ENCODE data around the gene NAGPA.

The NAGPA gene

GRCh38 chr16:5004311-5004710, 29.4 kb downstream of the NAGPA start:
- in situ Hi-C loops (cut with MboI; ENCODE audit: low sequenced_read_pairs): no loop called here

GRCh38 chr16:5003828-5004227, 29.9 kb downstream of the NAGPA start:
- in situ Hi-C loops (cut with MboI; ENCODE audit: low sequenced_read_pairs): no loop called here

GRCh38 chr16:5003211-5003610, 30.5 kb downstream of the NAGPA start:
- in situ Hi-C loops (cut with MboI; ENCODE audit: low sequenced_read_pairs): no loop called here

- in situ Hi-C loops (cut with MboI; ENCODE audit: low sequenced_read_pairs): no loop called here
Observed at GRCh38 chr16:5002699-5003143, 31.0 kb downstream of the NAGPA start.

- in situ Hi-C loops (cut with MboI; ENCODE audit: low sequenced_read_pairs): no loop called here
Observed at GRCh38 chr16:5001986-5002385, 31.7 kb downstream of the NAGPA start.

- in situ Hi-C loops (cut with MboI; ENCODE audit: low sequenced_read_pairs): no loop called here
Observed at GRCh38 chr16:5001571-5001970, 32.2 kb downstream of the NAGPA start.

- in situ Hi-C loops (cut with MboI; ENCODE audit: low sequenced_read_pairs): no loop called here
Observed at GRCh38 chr16:5000573-5001001, 33.1 kb downstream of the NAGPA start.

- in situ Hi-C loops (cut with MboI; ENCODE audit: low sequenced_read_pairs): no loop called here
Observed at GRCh38 chr16:4994719-4995434, 38.9 kb downstream of the NAGPA start.

- in situ Hi-C loops (cut with MboI; ENCODE audit: low sequenced_read_pairs): no loop called here
Observed at GRCh38 chr16:4991754-4992153, 42.0 kb downstream of the NAGPA start.

- in situ Hi-C loops (cut with MboI; ENCODE audit: low sequenced_read_pairs): no loop called here
Observed at GRCh38 chr16:4990415-4990814, 43.3 kb downstream of the NAGPA start.

- in situ Hi-C loops (cut with MboI; ENCODE audit: low sequenced_read_pairs): no loop called here
Observed at GRCh38 chr16:4989391-4990006, 44.2 kb downstream of the NAGPA start.

GRCh38 chr16:4988647-4989046, 45.1 kb downstream of the NAGPA start:
- in situ Hi-C loops (cut with MboI; ENCODE audit: low sequenced_read_pairs): no loop called here

- in situ Hi-C loops (cut with MboI; ENCODE audit: low sequenced_read_pairs): no loop called here
Observed at GRCh38 chr16:4987580-4988374, 46.0 kb downstream of the NAGPA start.

- in situ Hi-C loops (cut with MboI; ENCODE audit: low sequenced_read_pairs): no loop called here
Observed at GRCh38 chr16:4987250-4987579, 46.5 kb downstream of the NAGPA start.

GRCh38 chr16:4984174-4984990, 49.4 kb downstream of the NAGPA start:
- in situ Hi-C loops (cut with MboI; ENCODE audit: low sequenced_read_pairs): no loop called here

GRCh38 chr16:4982056-4982867, 51.5 kb downstream of the NAGPA start:
- in situ Hi-C loops (cut with MboI; ENCODE audit: low sequenced_read_pairs): no loop called here

- in situ Hi-C loops (cut with MboI; ENCODE audit: low sequenced_read_pairs): no loop called here
Observed at GRCh38 chr16:4981473-4981872, 52.3 kb downstream of the NAGPA start.

- in situ Hi-C loops (cut with MboI; ENCODE audit: low sequenced_read_pairs): no loop called here
Observed at GRCh38 chr16:4980691-4981090, 53.0 kb downstream of the NAGPA start.

- in situ Hi-C loops (cut with MboI; ENCODE audit: low sequenced_read_pairs): no loop called here
Observed at GRCh38 chr16:4979736-4980660, 53.7 kb downstream of the NAGPA start.
